ENCODE data around the gene RD3L. TPM values are rescaled to one million over a fixed set of nuclear protein-coding genes. Genes with fewer than 3 reads are reported as not detected.
A peak's percentile ranks its signal among the peaks of the same experiment; 100 is the strongest.

The RD3L gene
- total RNA-seq, 1 donor from 2014 or later = not detected

DNA sequence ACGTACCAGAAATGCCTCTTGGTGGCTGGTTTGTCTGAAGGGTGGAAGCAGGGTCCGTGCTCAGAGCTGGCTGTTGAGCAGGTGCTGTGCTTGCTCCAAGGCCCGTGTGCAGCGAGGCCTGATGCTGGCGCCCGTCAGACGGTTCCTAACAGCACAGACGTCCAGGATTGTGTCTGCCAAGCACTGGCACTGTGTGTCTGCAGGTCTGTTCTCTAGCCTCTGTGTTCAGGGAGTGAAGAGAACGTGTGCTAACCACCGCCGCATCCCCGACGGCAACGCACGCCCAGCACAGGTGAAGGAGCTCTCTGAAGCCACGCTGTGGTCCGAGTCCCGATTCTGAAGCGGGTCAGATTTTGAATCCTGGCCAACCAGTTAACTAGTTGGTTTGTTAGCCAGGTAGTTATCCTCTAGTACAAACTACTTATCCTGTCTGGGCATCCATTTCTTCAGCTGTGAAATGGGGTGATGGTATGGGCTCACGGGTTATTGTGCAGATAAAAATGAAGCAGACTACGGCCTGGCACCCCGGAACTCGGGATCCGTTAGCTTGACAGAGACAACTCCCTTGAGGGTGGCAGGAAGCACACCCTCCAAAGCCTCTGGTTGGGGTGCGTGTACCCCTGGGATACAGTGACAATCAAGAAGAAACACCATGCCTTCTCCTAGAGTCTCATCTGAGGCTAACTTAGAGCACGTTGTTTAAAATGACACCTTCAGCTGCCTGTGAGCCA, 32.6 kb downstream of the RD3L start:
- H3K4me1 Mint-ChIP-seq (ENCODE audit: low read depth) = peaks cover 2% of the 10 kb centered on the region
- no peak for DNase-seq (ENCODE audit: low spot score, unreplicated experiment)
- H3K27me3 Mint-ChIP-seq = no peaks in the 10 kb centered on the region
- peaks cover 5% of the 10 kb centered on the region for H3K36me3 Mint-ChIP-seq (ENCODE audit: insufficient read depth)
- TF ChIP-seq, protein P1, sequence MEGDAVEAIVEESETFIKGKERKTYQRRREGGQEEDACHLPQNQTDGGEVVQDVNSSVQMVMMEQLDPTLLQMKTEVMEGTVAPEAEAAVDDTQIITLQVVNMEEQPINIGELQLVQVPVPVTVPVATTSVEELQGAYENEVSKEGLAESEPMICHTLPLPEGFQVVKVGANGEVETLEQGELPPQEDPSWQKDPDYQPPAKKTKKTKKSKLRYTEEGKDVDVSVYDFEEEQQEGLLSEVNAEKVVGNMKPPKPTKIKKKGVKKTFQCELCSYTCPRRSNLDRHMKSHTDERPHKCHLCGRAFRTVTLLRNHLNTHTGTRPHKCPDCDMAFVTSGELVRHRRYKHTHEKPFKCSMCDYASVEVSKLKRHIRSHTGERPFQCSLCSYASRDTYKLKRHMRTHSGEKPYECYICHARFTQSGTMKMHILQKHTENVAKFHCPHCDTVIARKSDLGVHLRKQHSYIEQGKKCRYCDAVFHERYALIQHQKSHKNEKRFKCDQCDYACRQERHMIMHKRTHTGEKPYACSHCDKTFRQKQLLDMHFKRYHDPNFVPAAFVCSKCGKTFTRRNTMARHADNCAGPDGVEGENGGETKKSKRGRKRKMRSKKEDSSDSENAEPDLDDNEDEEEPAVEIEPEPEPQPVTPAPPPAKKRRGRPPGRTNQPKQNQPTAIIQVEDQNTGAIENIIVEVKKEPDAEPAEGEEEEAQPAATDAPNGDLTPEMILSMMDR (IDR thresholded peaks at IDR 0.05; ENCODE audit: unreplicated experiment) = no peak
- H3K27ac Mint-ChIP-seq = no peak overlapping the region
- H3K4me3 Mint-ChIP-seq (ENCODE audit: low read depth) = no peak overlapping the region
- H3K9me3 Mint-ChIP-seq (ENCODE audit: low read depth) = no peaks in the 10 kb centered on the region

DNA sequence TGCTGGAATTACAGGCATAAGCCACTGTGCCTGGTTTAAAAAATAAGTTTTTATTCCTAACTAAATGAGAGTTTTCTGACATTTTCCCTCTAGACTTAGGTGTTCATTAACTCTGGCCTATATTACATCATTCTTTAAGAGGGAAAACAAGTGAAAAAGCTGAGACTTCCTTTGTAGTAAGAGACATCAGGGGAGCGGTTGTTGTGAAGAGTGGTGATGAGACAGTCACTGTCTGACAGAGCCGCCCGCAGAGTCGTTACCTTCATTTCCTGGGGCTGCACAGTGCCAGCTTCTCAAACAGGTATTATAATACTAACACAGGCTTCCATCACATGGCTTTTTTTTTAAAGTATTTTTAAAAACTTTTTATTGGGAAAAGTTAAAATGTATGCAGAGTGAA, 33.7 kb downstream of the RD3L start:
- Mint-ChIP-seq H3K4me1 (ENCODE audit: low read depth) (peaks cover 2% of the 10 kb centered on the region), H3K27ac (no peak overlapping the region), H3K4me3 (ENCODE audit: low read depth) (no peak overlapping the region), H3K9me3 (ENCODE audit: low read depth) (no peaks in the 10 kb centered on the region), H3K27me3 (no peaks in the 10 kb centered on the region), H3K36me3 (ENCODE audit: insufficient read depth) (peaks cover 2% of the 10 kb centered on the region)
- TF ChIP-seq, protein P1 (IDR thresholded peaks at IDR 0.05; ENCODE audit: unreplicated experiment) = no peak
- no peak for DNase-seq (ENCODE audit: low spot score, unreplicated experiment)

DNA sequence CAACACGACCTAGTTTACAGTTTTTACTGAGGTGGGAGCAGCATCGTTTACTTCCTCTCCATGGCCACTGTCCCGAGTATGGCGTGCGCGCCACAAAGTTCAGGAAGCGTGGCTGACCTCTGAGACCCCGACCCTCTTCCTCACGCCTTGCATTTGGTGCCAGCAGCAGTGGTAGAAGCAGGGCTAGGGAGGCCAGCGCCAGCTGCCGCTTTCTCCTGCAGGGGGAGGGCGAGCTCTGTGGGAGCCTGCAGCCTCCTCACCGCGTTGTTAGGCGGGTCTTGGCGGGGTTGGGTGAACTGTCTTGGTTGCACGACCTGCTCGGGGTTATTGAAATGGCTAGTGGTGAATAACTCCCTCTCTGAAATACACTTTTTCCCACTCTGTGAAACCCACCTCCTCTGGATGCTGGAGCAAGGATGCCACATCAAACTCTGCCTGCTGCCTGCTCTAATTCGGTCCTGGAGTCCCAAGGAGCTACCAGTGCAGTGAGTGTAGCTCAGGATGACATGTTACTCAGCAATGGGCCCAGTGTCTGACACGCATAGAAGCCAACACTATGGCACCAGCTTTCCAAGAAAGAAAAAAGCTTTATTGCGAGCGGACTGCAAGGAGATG, 36.4 kb downstream of the RD3L start:
- peaks cover 2% of the 10 kb centered on the region for H3K4me1 Mint-ChIP-seq (ENCODE audit: low read depth)
- H3K27ac Mint-ChIP-seq = no peak overlapping the region
- H3K4me3 Mint-ChIP-seq (ENCODE audit: low read depth) = no peak overlapping the region
- H3K36me3 Mint-ChIP-seq (ENCODE audit: insufficient read depth) = peaks cover 1% of the 10 kb centered on the region
- H3K27me3 Mint-ChIP-seq = no peaks in the 10 kb centered on the region
- TF ChIP-seq, protein P1 (IDR thresholded peaks at IDR 0.05; ENCODE audit: unreplicated experiment) = peak; percentile 18
- DNase-seq (ENCODE audit: low spot score, unreplicated experiment) = no peak
- no peaks in the 10 kb centered on the region for H3K9me3 Mint-ChIP-seq (ENCODE audit: low read depth)

DNA sequence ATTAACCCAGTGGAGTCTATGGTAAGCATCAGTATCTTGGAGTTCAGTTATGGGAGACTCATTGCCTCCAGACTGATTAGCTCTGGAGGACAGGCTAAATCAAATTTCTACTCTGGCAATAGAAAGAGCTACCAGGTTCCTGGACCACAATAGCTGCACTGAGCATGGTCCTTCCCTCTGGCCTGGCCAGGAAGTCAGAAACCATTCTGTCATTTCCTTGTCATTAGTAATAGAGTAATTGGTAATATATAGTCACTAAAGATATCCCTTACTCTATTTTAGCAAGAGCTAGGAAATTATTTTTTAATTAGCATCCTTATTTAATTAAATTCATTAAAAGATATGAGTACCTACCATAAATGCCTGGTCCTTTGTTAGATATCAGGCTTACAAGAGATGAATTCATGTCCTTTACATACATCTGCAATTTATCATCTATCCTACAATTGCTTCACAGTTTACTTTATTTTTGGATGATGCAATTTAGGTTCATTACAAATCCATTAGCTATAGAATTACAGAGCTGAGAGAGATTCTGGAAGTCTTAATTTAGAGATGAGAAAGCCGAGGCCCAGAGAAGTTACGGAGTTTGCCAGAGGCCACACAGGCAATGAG, 37.7 kb downstream of the RD3L start:
- Mint-ChIP-seq H3K4me1 (ENCODE audit: low read depth) (no peaks in the 10 kb centered on the region), H3K9me3 (ENCODE audit: low read depth) (no peaks in the 10 kb centered on the region), H3K36me3 (ENCODE audit: insufficient read depth) (peaks cover 1% of the 10 kb centered on the region), H3K4me3 (ENCODE audit: low read depth) (no peak overlapping the region), H3K27ac (no peak overlapping the region), H3K27me3 (no peaks in the 10 kb centered on the region)
- TF ChIP-seq, protein P1 (IDR thresholded peaks at IDR 0.05; ENCODE audit: unreplicated experiment) = no peak
- DNase-seq (ENCODE audit: low spot score, unreplicated experiment) = no peak

DNA sequence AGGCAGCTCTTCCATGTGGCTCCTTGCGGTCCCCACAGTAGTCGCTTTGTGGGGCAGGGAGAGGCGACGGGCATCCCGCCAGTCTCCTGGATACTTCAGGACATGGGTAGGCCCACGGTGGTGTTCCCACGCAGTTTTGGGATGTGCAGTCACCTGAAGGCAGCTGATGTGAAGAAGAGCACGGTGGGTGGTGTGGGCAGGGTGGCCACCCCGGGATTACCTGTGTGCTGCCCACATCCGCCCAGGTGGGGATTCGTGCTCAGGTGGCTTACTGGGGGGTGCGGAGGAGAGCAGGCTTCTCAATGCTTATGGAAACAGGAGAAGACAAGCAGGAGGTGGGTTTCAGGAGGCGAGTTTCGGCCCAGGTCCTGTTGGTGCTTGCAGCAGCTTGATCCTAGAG, 42.5 kb downstream of the RD3L start:
- Mint-ChIP-seq H3K36me3 (ENCODE audit: insufficient read depth) (no peaks in the 10 kb centered on the region), H3K9me3 (ENCODE audit: low read depth) (peaks cover 4% of the 10 kb centered on the region), H3K4me3 (ENCODE audit: low read depth) (no peak overlapping the region), H3K27ac (no peak overlapping the region), H3K27me3 (no peaks in the 10 kb centered on the region), H3K4me1 (ENCODE audit: low read depth) (peaks cover 4% of the 10 kb centered on the region)
- TF ChIP-seq, protein P1 (IDR thresholded peaks at IDR 0.05; ENCODE audit: unreplicated experiment) = no peak
- DNase-seq (ENCODE audit: low spot score, unreplicated experiment) = no peak

All from progenitor cell of endocrine pancreas (in vitro differentiated cells).